Transverse colon (tissue), 4 donors: ENCODE data around the gene BTG4. TPM values are rescaled to one million over a fixed set of nuclear protein-coding genes. Genes with fewer than 3 reads are reported as not detected.
A peak's percentile ranks its signal among the peaks of the same experiment; 100 is the strongest.

Experiments used
- DNase-seq: peaks from one replicate; pipeline ENCODE4 v3.0.0-alpha.2; 2019
- H3K27ac ChIP-seq, 4 donors: fragments of 200-600 bp; sonication (generic); 2 replicates each; pipeline ENCODE4 v1.5.1; 2016 to 2018; ENCODE audit warnings: inconsistent platforms in 4 of 4
- H3K27me3 ChIP-seq: fragments of 200-600 bp; sonication (generic); 2 replicates; pipeline ENCODE4 v1.5.1; 2017; ENCODE audit warnings: inconsistent platforms
- H3K36me3 ChIP-seq, 4 donors: fragments of 200-600 bp; sonication (generic); 2 replicates each; pipeline ENCODE4 v1.5.1; 2017 to 2019; ENCODE audit warnings: inconsistent platforms in 4 of 4
- H3K4me1 ChIP-seq, 4 donors: fragments of 200-600 bp; sonication (generic); 2 replicates each; pipeline ENCODE4 v1.5.1; 2017 to 2020; ENCODE audit warnings: inconsistent platforms in 4 of 4
- H3K4me3 ChIP-seq, 4 donors: fragments of 200-600 bp; sonication (generic); 1 replicate in 1 of 4; 2 replicates in 3 of 4; pipeline versions ENCODE4 v1.5.1 to v1.6.1; 2017 to 2019; ENCODE audit warnings: inconsistent platforms in 4 of 4
- H3K9me3 ChIP-seq, 2 donors: fragments of 200-600 bp; sonication (generic); 2 replicates each; pipeline ENCODE4 v1.5.1; 2017 to 2019; ENCODE audit warnings: inconsistent platforms in 2 of 2
- EP300 ChIP-seq: sonication (generic); formaldehyde crosslinking; IDR thresholded peaks from one replicate; pipeline ENCODE4 v1.6.1; 2017; ENCODE audit warnings: antibody characterized with exemption, low read depth
- POLR2A ChIP-seq: fragments of 450-650 bp; IDR thresholded peaks from one replicate; pipeline ENCODE4 v1.6.1; 2016; ENCODE audit warnings: antibody characterized with exemption, mild to moderate bottlenecking, moderate library complexity
- POLR2AphosphoS5 ChIP-seq, 3 donors: sonication (generic); formaldehyde crosslinking; IDR thresholded peaks; one replicate each; pipeline ENCODE4 v1.6.1; 2016; ENCODE audit warnings: antibody characterized with exemption in 3 of 3
- WGBS, 2 donors: methylation state at CpG; one replicate each; pipeline ENCODE4 v1.1.5; 2018; ENCODE audit warnings: low coverage in 1 of 2; 5-methylcytosine and 5-hydroxymethylcytosine counted together
- in situ Hi-C, 4 donors: fragments of 200-750 bp; cut with MboI; loops; one replicate each; pipeline versions ENCODE4 v1.15.0 to v1.15.1; 2017; ENCODE audit warnings: low sequenced_read_pairs in 3 of 4, low pct_ligation_motif_present in 1 of 4, low pct_unique_long_range_greater_than_20kb in 1 of 4
- intact Hi-C: fragments of 100-400 bp; cut with DNase I; formaldehyde crosslinking; loops from one replicate; pipeline ENCODE4 v1.15.1; 2023; ENCODE audit warnings: low total_unique reads
- total RNA-seq, 4 donors: library from RNA; depleted of rRNA; stranded (reverse); fragments of >200 nt; gene quantifications; one replicate each; pipeline ENCODE4 v1.1.0, GENCODE V29; 2016
- TF ChIP-seq, protein P1 (sequence below), 5 experiments: fragments of 200-600 bp in 3 of 5; fragments of 450-650 bp in 2 of 5; sonication (generic) in 3 of 5; IDR thresholded peaks; 1 replicate in 2 of 5; 2 replicates in 3 of 5; pipeline ENCODE4 v1.5.1; 2016 to 2017; ENCODE audit warnings: antibody characterized with exemption in 5 of 5, inconsistent platforms in 3 of 5, mild to moderate bottlenecking in 2 of 5, moderate library complexity in 1 of 5

Gene BTG4
- not detected for total RNA-seq

DNA sequence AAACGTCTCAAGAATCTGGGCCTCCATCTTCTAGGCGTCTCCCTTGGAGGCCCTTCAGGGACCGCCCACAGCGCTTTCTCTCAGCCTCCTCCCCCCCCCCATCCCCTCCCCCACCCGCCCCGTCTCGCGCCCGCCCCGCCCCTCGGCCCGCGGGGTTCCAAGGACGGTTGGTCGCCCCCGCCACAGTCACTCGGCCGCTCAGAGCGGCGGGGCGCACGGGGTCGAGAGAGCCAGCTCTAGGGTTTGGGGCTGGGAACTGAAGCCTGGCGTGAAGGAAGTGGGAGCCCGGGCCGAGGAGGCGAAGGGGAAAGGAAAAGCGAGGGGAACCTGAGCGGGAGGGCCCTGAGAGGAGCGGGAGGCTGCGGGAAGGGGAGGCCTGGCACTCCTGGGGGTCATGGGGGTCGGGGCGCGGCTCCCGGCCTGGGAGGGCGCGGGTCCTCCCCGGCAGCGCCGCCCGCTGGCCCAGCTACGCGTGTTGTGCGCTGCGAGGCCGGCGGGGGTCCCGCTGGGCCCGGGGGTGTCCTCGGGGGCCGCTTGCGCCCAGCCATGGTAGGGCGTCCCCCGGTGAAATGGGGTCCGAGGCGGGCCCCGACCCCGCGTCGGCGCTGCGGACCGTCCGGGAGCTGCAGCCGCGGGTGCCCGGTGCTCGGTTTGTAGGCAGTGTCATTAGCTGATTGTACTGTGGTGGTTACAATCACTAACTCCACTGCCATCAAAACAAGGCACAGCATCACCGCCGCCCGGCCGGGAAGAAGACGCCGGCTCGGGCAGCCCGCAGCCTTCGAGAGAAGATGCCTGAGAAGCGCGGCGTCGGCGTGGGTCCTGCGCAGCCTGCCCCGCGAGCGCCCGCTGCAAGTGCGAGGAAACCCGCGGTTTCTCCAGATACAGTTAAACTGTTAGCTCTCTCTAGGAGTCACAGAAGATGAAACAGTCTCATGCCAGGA lies at the start of gene BTG4:
Gene BTG4 (minus strand): TSS at position 91 of the 944 bp plus-strand sequence. CDS start 13,610 bp downstream, outside the sequence.
- 8% methylated on average over 60 of the region's 90 CpGs; no CpG with 5 or more reads in 1 of the 2 donors for WGBS, 2 donors
- in situ Hi-C loops (no loop called here), intact Hi-C loops (no loop called here)
- H3K27ac ChIP-seq: no peak within 1 kb of the TSS
- TF ChIP-seq EP300 (no peak), POLR2AphosphoS5 (IDR thresholded peaks at IDR 0.05) (no peak), POLR2A (no peak)
- TF ChIP-seq, protein P1, sequence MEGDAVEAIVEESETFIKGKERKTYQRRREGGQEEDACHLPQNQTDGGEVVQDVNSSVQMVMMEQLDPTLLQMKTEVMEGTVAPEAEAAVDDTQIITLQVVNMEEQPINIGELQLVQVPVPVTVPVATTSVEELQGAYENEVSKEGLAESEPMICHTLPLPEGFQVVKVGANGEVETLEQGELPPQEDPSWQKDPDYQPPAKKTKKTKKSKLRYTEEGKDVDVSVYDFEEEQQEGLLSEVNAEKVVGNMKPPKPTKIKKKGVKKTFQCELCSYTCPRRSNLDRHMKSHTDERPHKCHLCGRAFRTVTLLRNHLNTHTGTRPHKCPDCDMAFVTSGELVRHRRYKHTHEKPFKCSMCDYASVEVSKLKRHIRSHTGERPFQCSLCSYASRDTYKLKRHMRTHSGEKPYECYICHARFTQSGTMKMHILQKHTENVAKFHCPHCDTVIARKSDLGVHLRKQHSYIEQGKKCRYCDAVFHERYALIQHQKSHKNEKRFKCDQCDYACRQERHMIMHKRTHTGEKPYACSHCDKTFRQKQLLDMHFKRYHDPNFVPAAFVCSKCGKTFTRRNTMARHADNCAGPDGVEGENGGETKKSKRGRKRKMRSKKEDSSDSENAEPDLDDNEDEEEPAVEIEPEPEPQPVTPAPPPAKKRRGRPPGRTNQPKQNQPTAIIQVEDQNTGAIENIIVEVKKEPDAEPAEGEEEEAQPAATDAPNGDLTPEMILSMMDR (IDR thresholded peaks at IDR 0.05): no peak
- H3K9me3 ChIP-seq: no peaks in the 10 kb centered on the region
- H3K36me3 ChIP-seq: no peaks in the 10 kb centered on the region
- H3K4me1 ChIP-seq: peaks cover 0 to 14% (median 11%) of the 10 kb centered on the region in 4 donors
- H3K4me3 ChIP-seq: peak within 1 kb of the TSS; percentile 15 to 51 (median 28)
- peak; percentile 8 for DNase-seq
- peaks cover 44% of the 10 kb centered on the region for H3K27me3 ChIP-seq

DNA sequence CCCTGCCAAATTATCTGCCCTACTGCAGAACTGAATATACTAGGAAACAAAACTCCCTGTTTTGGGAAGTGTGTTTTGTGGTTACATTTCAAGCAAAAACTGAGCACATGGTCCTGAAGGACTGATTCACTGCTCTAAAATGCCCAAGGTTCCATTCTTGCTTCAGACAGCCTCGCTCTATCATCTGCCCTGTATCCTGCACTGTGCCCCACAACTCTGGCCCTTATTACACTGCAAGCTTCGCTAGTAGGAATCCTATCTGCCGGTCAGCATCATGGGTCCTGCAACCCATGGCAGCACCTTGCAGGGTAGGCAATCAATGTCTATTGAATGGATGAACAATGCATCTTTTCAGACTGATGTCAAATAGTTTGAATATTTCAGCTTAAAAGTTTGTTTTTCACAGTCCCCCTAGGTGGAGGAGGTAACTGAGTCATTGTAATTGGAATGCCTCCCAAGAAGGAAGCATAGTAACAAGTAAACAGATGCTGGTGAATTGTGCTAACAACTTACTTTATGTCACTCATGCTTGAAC lies 49.7 kb upstream of the BTG4 start:
- in situ Hi-C loops: no loop called here
- intact Hi-C loops: loop anchor here (10.0 kb wide), 1 partner anchor 283 kb away; no protein-coding TSS in a partner anchor

GRCh38 chr11:111561306-111561705 lies 49.1 kb upstream of the BTG4 start:
- in situ Hi-C loops (no loop called here), intact Hi-C loops (loop anchor here (10.0 kb wide), 1 partner anchor 283 kb away; no protein-coding TSS in a partner anchor)
- no peaks in the 10 kb centered on the region for H3K9me3 ChIP-seq
- TF ChIP-seq, protein P1 (IDR thresholded peaks at IDR 0.05): no peak
- TF ChIP-seq POLR2A (no peak), EP300 (no peak), POLR2AphosphoS5 (IDR thresholded peaks at IDR 0.05) (no peak)
- no peak overlapping the region for H3K27ac ChIP-seq
- H3K36me3 ChIP-seq: no peaks in the 10 kb centered on the region
- H3K27me3 ChIP-seq: no peaks in the 10 kb centered on the region
- no peak overlapping the region for H3K4me3 ChIP-seq
- DNase-seq: no peak
- peaks cover 0 to 3% (median 1%) of the 10 kb centered on the region in 4 donors for H3K4me1 ChIP-seq
- WGBS, 2 donors: 67 to 81% methylated on average over 3 of the region's 3 CpGs

More for the DNA sequence above, 49.7 kb upstream of the BTG4 start:
- DNase-seq: no peak
- Histone ChIP-seq H3K9me3 (no peaks in the 10 kb centered on the region), H3K27me3 (no peaks in the 10 kb centered on the region), H3K4me3 (no peak overlapping the region), H3K36me3 (no peaks in the 10 kb centered on the region), H3K4me1 (peaks cover 0 to 3% (median 1%) of the 10 kb centered on the region in 4 donors), H3K27ac (no peak overlapping the region)
- 61% methylated on average over 3 of the region's 3 CpGs; no CpG with 5 or more reads in 1 of the 2 donors for WGBS, 2 donors
- TF ChIP-seq POLR2A (no peak), POLR2AphosphoS5 (IDR thresholded peaks at IDR 0.05) (no peak), EP300 (no peak)
- TF ChIP-seq, protein P1 (IDR thresholded peaks at IDR 0.05): no peak

- no peak for DNase-seq
- Histone ChIP-seq H3K27me3 (no peaks in the 10 kb centered on the region), H3K27ac (no peak overlapping the region), H3K9me3 (no peaks in the 10 kb centered on the region), H3K4me3 (no peak overlapping the region), H3K36me3 (no peaks in the 10 kb centered on the region), H3K4me1 (peaks cover 0 to 3% (median 1%) of the 10 kb centered on the region in 4 donors)
- in situ Hi-C loops: no loop called here
- WGBS, 2 donors: 89 to 94% methylated on average over 3 of the region's 3 CpGs
- TF ChIP-seq POLR2A (no peak), EP300 (no peak), POLR2AphosphoS5 (IDR thresholded peaks at IDR 0.05) (no peak)
- TF ChIP-seq, protein P1 (IDR thresholded peaks at IDR 0.05): no peak
- intact Hi-C loops: loop anchor here (10.0 kb wide), 1 partner anchor 284 kb away; no protein-coding TSS in a partner anchor
These were observed 48.6 kb upstream of the BTG4 start for GRCh38 chr11:111560800-111561199.
